ENCODE data around the gene PROM2. TPM values are rescaled to one million over a fixed set of nuclear protein-coding genes. Genes with fewer than 3 reads are reported as not detected.

Gene PROM2
- total and polyA plus RNA-seq, 2 experiments from 2014 or later: 2.1 to 2.2 TPM

DNA sequence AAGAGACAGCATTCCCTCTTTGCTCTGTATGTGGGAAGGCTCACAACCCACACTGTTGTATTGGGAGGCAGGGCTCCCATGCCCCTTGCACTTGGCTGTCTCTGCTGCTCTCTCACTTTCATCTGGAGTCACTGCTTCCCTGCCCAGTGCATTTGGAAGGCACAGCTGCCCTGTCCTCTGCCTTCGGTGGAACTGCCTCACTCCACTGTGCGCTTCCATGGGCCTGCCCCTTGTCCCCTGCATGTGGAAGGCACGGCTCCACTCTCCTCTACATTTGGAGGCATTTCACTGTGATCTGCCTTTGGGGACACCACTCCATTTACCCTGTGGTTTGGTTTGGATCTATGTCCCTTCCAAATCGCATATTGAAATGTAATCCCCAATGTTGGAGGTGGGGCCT is 9.1 kb upstream of the PROM2 start:
- no peak overlapping the region for H3K4me3 ChIP-seq
- H3K79me2 ChIP-seq (replicated peaks; ENCODE audit: insufficient read depth): no peaks in the 10 kb centered on the region
- no peak overlapping the region for H3K27ac ChIP-seq (ENCODE audit: low read depth)
- H3K36me3 ChIP-seq (ENCODE audit: insufficient read depth): no peaks in the 10 kb centered on the region
- H3K27ac Mint-ChIP-seq: no peak overlapping the region
- no peaks in the 10 kb centered on the region; the same call in 1 of the 2 replicates for H3K9me2 ChIP-seq (ENCODE audit: insufficient read depth)
- H3K4me1 ChIP-seq (ENCODE audit: insufficient read depth): no peaks in the 10 kb centered on the region
- no peak for TF ChIP-seq JUNB (IDR thresholded peaks at IDR 0.05; ENCODE audit: unreplicated experiment)
- no peak for TF ChIP-seq ZNF114 (CRISPR knock-in tag; IDR thresholded peaks at IDR 0.05)
- no peak for TF ChIP-seq EZH2phosphoT487 (IDR thresholded peaks at IDR 0.05; ENCODE audit: unreplicated experiment)
- TF ChIP-seq, protein P1, sequence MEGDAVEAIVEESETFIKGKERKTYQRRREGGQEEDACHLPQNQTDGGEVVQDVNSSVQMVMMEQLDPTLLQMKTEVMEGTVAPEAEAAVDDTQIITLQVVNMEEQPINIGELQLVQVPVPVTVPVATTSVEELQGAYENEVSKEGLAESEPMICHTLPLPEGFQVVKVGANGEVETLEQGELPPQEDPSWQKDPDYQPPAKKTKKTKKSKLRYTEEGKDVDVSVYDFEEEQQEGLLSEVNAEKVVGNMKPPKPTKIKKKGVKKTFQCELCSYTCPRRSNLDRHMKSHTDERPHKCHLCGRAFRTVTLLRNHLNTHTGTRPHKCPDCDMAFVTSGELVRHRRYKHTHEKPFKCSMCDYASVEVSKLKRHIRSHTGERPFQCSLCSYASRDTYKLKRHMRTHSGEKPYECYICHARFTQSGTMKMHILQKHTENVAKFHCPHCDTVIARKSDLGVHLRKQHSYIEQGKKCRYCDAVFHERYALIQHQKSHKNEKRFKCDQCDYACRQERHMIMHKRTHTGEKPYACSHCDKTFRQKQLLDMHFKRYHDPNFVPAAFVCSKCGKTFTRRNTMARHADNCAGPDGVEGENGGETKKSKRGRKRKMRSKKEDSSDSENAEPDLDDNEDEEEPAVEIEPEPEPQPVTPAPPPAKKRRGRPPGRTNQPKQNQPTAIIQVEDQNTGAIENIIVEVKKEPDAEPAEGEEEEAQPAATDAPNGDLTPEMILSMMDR (conservative IDR thresholded peaks at IDR 0.05; ENCODE audit: low read depth in 2 of 2): no peak
- no peak for TF ChIP-seq STAT1 (IDR thresholded peaks at IDR 0.05; ENCODE audit: unreplicated experiment)
- TF ChIP-seq EZH2 (IDR thresholded peaks at IDR 0.05; ENCODE audit: low read depth, unreplicated experiment): no peak
- TF ChIP-seq, protein P2, sequence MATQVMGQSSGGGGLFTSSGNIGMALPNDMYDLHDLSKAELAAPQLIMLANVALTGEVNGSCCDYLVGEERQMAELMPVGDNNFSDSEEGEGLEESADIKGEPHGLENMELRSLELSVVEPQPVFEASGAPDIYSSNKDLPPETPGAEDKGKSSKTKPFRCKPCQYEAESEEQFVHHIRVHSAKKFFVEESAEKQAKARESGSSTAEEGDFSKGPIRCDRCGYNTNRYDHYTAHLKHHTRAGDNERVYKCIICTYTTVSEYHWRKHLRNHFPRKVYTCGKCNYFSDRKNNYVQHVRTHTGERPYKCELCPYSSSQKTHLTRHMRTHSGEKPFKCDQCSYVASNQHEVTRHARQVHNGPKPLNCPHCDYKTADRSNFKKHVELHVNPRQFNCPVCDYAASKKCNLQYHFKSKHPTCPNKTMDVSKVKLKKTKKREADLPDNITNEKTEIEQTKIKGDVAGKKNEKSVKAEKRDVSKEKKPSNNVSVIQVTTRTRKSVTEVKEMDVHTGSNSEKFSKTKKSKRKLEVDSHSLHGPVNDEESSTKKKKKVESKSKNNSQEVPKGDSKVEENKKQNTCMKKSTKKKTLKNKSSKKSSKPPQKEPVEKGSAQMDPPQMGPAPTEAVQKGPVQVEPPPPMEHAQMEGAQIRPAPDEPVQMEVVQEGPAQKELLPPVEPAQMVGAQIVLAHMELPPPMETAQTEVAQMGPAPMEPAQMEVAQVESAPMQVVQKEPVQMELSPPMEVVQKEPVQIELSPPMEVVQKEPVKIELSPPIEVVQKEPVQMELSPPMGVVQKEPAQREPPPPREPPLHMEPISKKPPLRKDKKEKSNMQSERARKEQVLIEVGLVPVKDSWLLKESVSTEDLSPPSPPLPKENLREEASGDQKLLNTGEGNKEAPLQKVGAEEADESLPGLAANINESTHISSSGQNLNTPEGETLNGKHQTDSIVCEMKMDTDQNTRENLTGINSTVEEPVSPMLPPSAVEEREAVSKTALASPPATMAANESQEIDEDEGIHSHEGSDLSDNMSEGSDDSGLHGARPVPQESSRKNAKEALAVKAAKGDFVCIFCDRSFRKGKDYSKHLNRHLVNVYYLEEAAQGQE (IDR thresholded peaks at IDR 0.05; ENCODE audit: unreplicated experiment): no peak
- TF ChIP-seq, protein P3, sequence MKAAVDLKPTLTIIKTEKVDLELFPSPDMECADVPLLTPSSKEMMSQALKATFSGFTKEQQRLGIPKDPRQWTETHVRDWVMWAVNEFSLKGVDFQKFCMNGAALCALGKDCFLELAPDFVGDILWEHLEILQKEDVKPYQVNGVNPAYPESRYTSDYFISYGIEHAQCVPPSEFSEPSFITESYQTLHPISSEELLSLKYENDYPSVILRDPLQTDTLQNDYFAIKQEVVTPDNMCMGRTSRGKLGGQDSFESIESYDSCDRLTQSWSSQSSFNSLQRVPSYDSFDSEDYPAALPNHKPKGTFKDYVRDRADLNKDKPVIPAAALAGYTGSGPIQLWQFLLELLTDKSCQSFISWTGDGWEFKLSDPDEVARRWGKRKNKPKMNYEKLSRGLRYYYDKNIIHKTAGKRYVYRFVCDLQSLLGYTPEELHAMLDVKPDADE (IDR thresholded peaks at IDR 0.05): no peak
- TF ChIP-seq NANOG (IDR thresholded peaks at IDR 0.05; ENCODE audit: borderline replicate concordance): no peak
- no peak for TF ChIP-seq CREB1 (CRISPR knock-in tag; IDR thresholded peaks at IDR 0.05; ENCODE audit: low read depth)
- TF ChIP-seq, protein P4, sequence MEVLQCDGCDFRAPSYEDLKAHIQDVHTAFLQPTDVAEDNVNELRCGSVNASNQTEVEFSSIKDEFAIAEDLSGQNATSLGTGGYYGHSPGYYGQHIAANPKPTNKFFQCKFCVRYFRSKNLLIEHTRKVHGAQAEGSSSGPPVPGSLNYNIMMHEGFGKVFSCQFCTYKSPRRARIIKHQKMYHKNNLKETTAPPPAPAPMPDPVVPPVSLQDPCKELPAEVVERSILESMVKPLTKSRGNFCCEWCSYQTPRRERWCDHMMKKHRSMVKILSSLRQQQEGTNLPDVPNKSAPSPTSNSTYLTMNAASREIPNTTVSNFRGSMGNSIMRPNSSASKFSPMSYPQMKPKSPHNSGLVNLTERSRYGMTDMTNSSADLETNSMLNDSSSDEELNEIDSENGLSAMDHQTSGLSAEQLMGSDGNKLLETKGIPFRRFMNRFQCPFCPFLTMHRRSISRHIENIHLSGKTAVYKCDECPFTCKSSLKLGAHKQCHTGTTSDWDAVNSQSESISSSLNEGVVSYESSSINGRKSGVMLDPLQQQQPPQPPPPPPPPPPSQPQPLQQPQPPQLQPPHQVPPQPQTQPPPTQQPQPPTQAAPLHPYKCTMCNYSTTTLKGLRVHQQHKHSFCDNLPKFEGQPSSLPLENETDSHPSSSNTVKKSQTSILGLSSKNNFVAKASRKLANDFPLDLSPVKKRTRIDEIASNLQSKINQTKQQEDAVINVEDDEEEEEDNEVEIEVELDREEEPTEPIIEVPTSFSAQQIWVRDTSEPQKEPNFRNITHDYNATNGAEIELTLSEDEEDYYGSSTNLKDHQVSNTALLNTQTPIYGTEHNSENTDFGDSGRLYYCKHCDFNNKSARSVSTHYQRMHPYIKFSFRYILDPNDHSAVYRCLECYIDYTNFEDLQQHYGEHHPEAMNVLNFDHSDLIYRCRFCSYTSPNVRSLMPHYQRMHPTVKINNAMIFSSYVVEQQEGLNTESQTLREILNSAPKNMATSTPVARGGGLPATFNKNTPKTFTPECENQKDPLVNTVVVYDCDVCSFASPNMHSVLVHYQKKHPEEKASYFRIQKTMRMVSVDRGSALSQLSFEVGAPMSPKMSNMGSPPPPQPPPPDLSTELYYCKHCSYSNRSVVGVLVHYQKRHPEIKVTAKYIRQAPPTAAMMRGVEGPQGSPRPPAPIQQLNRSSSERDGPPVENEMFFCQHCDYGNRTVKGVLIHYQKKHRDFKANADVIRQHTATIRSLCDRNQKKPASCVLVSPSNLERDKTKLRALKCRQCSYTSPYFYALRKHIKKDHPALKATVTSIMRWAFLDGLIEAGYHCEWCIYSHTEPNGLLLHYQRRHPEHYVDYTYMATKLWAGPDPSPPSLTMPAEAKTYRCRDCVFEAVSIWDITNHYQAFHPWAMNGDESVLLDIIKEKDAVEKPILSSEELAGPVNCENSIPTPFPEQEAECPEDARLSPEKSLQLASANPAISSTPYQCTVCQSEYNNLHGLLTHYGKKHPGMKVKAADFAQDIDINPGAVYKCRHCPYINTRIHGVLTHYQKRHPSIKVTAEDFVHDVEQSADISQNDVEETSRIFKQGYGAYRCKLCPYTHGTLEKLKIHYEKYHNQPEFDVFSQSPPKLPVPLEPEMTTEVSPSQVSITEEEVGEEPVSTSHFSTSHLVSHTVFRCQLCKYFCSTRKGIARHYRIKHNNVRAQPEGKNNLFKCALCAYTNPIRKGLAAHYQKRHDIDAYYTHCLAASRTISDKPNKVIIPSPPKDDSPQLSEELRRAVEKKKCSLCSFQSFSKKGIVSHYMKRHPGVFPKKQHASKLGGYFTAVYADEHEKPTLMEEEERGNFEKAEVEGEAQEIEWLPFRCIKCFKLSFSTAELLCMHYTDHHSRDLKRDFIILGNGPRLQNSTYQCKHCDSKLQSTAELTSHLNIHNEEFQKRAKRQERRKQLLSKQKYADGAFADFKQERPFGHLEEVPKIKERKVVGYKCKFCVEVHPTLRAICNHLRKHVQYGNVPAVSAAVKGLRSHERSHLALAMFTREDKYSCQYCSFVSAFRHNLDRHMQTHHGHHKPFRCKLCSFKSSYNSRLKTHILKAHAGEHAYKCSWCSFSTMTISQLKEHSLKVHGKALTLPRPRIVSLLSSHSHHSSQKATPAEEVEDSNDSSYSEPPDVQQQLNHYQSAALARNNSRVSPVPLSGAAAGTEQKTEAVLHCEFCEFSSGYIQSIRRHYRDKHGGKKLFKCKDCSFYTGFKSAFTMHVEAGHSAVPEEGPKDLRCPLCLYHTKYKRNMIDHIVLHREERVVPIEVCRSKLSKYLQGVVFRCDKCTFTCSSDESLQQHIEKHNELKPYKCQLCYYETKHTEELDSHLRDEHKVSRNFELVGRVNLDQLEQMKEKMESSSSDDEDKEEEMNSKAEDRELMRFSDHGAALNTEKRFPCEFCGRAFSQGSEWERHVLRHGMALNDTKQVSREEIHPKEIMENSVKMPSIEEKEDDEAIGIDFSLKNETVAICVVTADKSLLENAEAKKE (CRISPR knock-in tag; IDR thresholded peaks at IDR 0.05): no peak
- no peak for TF ChIP-seq POLR2AphosphoS5 (IDR thresholded peaks at IDR 0.05; ENCODE audit: low read depth)
- no peak for TF ChIP-seq ZNF331 (CRISPR knock-in tag; IDR thresholded peaks at IDR 0.05; ENCODE audit: low read depth)
- no peak overlapping the region for H3K4me2 ChIP-seq
- peaks cover 19% of the 10 kb centered on the region for H3K27me3 Mint-ChIP-seq (ENCODE audit: insufficient read depth, low read depth, poor library complexity)
- peaks cover 1% of the 10 kb centered on the region; the same call in 1 of the 3 replicates for H3K36me3 Mint-ChIP-seq (ENCODE audit: low read depth)
- H3K4me3 Mint-ChIP-seq: no peak overlapping the region
- no peaks in the 10 kb centered on the region for H4K20me1 ChIP-seq (replicated peaks; ENCODE audit: insufficient read depth)
- H3K27me3 ChIP-seq (ENCODE audit: insufficient read depth): no peaks in the 10 kb centered on the region
- H2AFZ ChIP-seq: no peak overlapping the region
- DNase-seq (ENCODE audit: low spot score) (no peak), ATAC-seq (no peak)
- H3K4me1 Mint-ChIP-seq: peaks cover 7% of the 10 kb centered on the region; the same call in 2 of the 3 replicates
- H3K9me3 Mint-ChIP-seq: peaks cover 3% of the 10 kb centered on the region; the same call in 1 of the 3 replicates
- no peaks in the 10 kb centered on the region for H3F3A ChIP-seq (replicated peaks; ENCODE audit: low read depth)

Measured in GM23338 (cell line).